Panc1 (cell line): ENCODE results near the gene ACVR1B. TPM values are rescaled to one million over a fixed set of nuclear protein-coding genes. Genes with fewer than 3 reads are reported as not detected.

Experiments
- ATAC-seq: fragments of 200-7000 bp; cut with Tn5 transposase; 2 replicates; pipeline ENCODE4 v1.9.1; 2020; ENCODE audit warnings: mild to moderate bottlenecking, moderate library complexity
- BruUV-seq: library from RNA; stranded (reverse); fragments of 400-500 nt; replicated peaks from 2 replicates; lab custom pipeline; 2021; lab: Mats Ljungman, UMichigan
- CTCF ChIA-PET: fragments of 300-600 bp; sonication (Branson Sonifier 250); formaldehyde crosslinking; loops from one replicate; lab custom pipeline; 2022; ENCODE audit warnings: antibody characterized with exemption; lab: Charles Lee
- POLR2A ChIA-PET: fragments of 300-600 bp; sonication (Branson Sonifier 250); formaldehyde crosslinking; loops from one replicate; lab custom pipeline; 2022; ENCODE audit warnings: antibody characterized with exemption; lab: Charles Lee
- DNase-seq: peaks from one replicate; pipeline ENCODE4 v3.0.0-alpha.2; 2010; ENCODE audit warnings: low read depth, low spot score
- H3K27ac ChIP-seq: 2 replicates; pipeline ENCODE4 v1.5.1; 2011; ENCODE audit warnings: mild to moderate bottlenecking, low read length, inconsistent platforms
- H3K27me3 ChIP-seq: fragments of 200-500 bp; sonication (Bioruptor generic); 2 replicates; pipeline ENCODE4 v1.6.0; 2014; ENCODE audit warnings: low read length, inconsistent platforms; ENCODE audit not compliant: control insufficient read depth, insufficient read depth
- H3K36me3 ChIP-seq: fragments of 200-500 bp; sonication (Bioruptor generic); 2 replicates; pipeline ENCODE4 v1.5.1; 2014; ENCODE audit warnings: inconsistent platforms, mild to moderate bottlenecking, low read length, moderate library complexity; ENCODE audit not compliant: control insufficient read depth, insufficient read depth
- H3K4me1 ChIP-seq: 2 replicates; pipeline ENCODE4 v1.5.1; 2011; ENCODE audit warnings: inconsistent platforms, mild to moderate bottlenecking, low read length, moderate library complexity; ENCODE audit not compliant: control insufficient read depth, insufficient read depth
- H3K4me3 ChIP-seq, 2 experiments: 2 replicates each; pipeline ENCODE4 v1.5.1; 2011 to 2012; ENCODE audit warnings: low read depth in 2 of 2, low read length in 2 of 2, mild to moderate bottlenecking in 2 of 2, inconsistent platforms in 1 of 2, moderate library complexity in 1 of 2
- H3K9me3 ChIP-seq: fragments of 200-500 bp; sonication (Bioruptor generic); 2 replicates; pipeline ENCODE4 v1.5.1; 2014; ENCODE audit warnings: low read depth, mild to moderate bottlenecking, inconsistent platforms, low read length, moderate library complexity; ENCODE audit not compliant: control insufficient read depth, insufficient read depth
- POLR2AphosphoS5 ChIP-seq: IDR thresholded peaks from 2 replicates; pipeline ENCODE4 v1.6.1; 2012; ENCODE audit warnings: mild to moderate bottlenecking, low read depth, low read length, moderate library complexity
- REST ChIP-seq, 2 experiments: IDR thresholded peaks; 2 replicates each; pipeline ENCODE4 v1.6.1; 2011 to 2012; ENCODE audit warnings: low read depth in 2 of 2, control low read depth in 1 of 2, low read length in 1 of 2, mild to moderate bottlenecking in 1 of 2, moderate library complexity in 1 of 2; ENCODE audit not compliant: insufficient read depth in 1 of 2
- SIN3A ChIP-seq: IDR thresholded peaks from 2 replicates; pipeline ENCODE4 v1.6.1; 2012; ENCODE audit warnings: low read depth, mild to moderate bottlenecking, low read length, moderate library complexity, borderline replicate concordance; ENCODE audit not compliant: insufficient read depth
- TCF7L2 ChIP-seq: IDR thresholded peaks from 2 replicates; pipeline ENCODE4 v1.6.1; 2011; ENCODE audit warnings: mild to moderate bottlenecking, low read depth, low read length, inconsistent platforms
- in situ Hi-C: cut with HindIII; loops from 2 replicates; pipeline ENCODE4 v1.10.0; 2016; ENCODE audit warnings: low sequenced_read_pairs, low pct_unique_long_range_greater_than_20kb
- intact Hi-C: fragments of 100-400 bp; cut with micrococcal nuclease; formaldehyde crosslinking; loops from one replicate; pipeline ENCODE4 v1.10.0; 2022; ENCODE audit not compliant: unreplicated experiment
- total RNA-seq: library from RNA; stranded (reverse); gene quantifications from one replicate; pipeline ENCODE4 v1.2.1, GENCODE V29; 2021; ENCODE audit not compliant: unreplicated experiment
- TF ChIP-seq, protein P1 (sequence below): fragments of 450-650 bp; IDR thresholded peaks from 2 replicates; pipeline ENCODE4 v1.5.1; 2017; ENCODE audit warnings: mild to moderate bottlenecking

The ACVR1B gene
- total RNA-seq, 1 experiment from 2014 or later = 23.0 TPM

DNA sequence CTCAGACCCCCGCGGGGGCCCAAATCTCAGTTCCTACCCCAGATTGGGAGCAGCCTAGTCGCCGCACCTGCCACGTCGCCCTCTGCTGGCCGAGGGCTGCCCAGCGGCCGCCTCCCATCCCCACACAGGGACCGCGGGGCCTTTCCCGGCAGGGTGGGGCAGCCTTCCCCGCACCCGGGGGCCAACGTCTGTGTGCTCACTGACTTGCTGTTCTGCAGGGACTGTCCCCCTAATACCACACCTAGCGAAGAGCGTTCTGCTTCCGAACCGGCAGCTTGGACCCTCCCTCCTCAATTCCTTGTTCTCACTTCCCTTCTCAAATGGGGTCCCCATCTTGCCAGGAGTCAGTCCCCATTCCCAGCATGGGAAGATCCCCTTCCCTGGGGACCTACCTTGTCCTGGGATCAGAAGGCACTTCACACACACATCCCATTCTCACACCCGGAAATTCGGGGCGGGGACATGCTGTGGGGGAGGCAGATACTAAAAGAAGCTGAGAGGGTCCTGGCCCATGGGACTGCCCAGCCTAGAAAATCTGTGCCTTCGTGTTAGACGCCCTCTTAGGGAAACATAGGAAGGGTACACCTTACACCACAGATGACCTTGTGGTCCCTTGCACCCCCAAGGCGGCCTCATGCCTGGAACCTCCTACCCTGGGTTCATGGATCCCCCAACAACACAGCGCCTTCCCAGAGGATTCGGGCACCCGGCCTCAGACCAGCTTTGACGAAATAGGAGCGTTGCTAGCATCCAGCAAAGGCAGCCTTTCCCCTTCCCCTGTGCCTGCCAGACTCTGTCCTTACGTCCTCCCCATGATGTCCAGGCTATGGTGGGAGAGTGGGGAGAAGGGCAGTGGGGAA, 27.8 kb upstream of the ACVR1B start:
- peak; percentile 89 for ATAC-seq
- in situ Hi-C loops (no loop called here), intact Hi-C loops (no loop called here)
- Histone ChIP-seq H3K36me3 (no peaks in the 10 kb centered on the region), H3K9me3 (no peaks in the 10 kb centered on the region), H3K27ac (no peak overlapping the region), H3K27me3 (no peaks in the 10 kb centered on the region), H3K4me1 (no peaks in the 10 kb centered on the region), H3K4me3 (peak overlapping the region in 1 of 2 experiments; percentile 24; a peak in 2 of 4 replicates)
- ChIA-PET POLR2A (no interaction called here), CTCF (interaction anchor here (0.7 to 1.7 kb wide), 3 partner anchors 10 to 101 kb away, joined by 3 to 5 read pairs (median 3); no protein-coding TSS in a partner anchor)
- peak; percentile 4 for DNase-seq
- TF ChIP-seq POLR2AphosphoS5 = no peak
- TF ChIP-seq, protein P1, sequence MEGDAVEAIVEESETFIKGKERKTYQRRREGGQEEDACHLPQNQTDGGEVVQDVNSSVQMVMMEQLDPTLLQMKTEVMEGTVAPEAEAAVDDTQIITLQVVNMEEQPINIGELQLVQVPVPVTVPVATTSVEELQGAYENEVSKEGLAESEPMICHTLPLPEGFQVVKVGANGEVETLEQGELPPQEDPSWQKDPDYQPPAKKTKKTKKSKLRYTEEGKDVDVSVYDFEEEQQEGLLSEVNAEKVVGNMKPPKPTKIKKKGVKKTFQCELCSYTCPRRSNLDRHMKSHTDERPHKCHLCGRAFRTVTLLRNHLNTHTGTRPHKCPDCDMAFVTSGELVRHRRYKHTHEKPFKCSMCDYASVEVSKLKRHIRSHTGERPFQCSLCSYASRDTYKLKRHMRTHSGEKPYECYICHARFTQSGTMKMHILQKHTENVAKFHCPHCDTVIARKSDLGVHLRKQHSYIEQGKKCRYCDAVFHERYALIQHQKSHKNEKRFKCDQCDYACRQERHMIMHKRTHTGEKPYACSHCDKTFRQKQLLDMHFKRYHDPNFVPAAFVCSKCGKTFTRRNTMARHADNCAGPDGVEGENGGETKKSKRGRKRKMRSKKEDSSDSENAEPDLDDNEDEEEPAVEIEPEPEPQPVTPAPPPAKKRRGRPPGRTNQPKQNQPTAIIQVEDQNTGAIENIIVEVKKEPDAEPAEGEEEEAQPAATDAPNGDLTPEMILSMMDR = peak; percentile 96
- BruUV-seq = no TSS peak

GRCh38 chr12:51924551-51925319, 26.8 kb upstream of the ACVR1B start:
- no peaks in the 10 kb centered on the region for H3K27me3 ChIP-seq
- H3K9me3 ChIP-seq = no peaks in the 10 kb centered on the region
- no peak for DNase-seq
- ChIA-PET POLR2A (no interaction called here), CTCF (interaction anchor here (0.7 to 1.7 kb wide), 2 partner anchors 11 to 100 kb away, joined by 3 to 5 read pairs; no protein-coding TSS in a partner anchor)
- TF ChIP-seq TCF7L2 (no peak), SIN3A (no peak), REST (IDR thresholded peaks at IDR 0.05; ENCODE audit: insufficient read depth in 1 of 2, low read depth in 2 of 2, low read length in 1 of 2) (no peak), POLR2AphosphoS5 (no peak)
- TF ChIP-seq, protein P1 = no peak
- no TSS peak for BruUV-seq
- no peak for ATAC-seq
- no peaks in the 10 kb centered on the region for H3K36me3 ChIP-seq
- intact Hi-C loops (no loop called here), in situ Hi-C loops (no loop called here)
- H3K27ac ChIP-seq = no peak overlapping the region
- H3K4me1 ChIP-seq = no peaks in the 10 kb centered on the region
- no peak overlapping the region for H3K4me3 ChIP-seq
